ENCODE measurements around the gene BRF1. TPM values are rescaled to one million over a fixed set of nuclear protein-coding genes. Genes with fewer than 3 reads are reported as not detected.
A peak's percentile ranks its signal among the peaks of the same experiment; 100 is the strongest.

Gene BRF1
- total and polyA plus RNA-seq, 2 of the 13 experiments (the other 11 are each of a cell fraction or from before 2014, with no cell fraction given) = 5.1 to 11.0 TPM

DNA sequence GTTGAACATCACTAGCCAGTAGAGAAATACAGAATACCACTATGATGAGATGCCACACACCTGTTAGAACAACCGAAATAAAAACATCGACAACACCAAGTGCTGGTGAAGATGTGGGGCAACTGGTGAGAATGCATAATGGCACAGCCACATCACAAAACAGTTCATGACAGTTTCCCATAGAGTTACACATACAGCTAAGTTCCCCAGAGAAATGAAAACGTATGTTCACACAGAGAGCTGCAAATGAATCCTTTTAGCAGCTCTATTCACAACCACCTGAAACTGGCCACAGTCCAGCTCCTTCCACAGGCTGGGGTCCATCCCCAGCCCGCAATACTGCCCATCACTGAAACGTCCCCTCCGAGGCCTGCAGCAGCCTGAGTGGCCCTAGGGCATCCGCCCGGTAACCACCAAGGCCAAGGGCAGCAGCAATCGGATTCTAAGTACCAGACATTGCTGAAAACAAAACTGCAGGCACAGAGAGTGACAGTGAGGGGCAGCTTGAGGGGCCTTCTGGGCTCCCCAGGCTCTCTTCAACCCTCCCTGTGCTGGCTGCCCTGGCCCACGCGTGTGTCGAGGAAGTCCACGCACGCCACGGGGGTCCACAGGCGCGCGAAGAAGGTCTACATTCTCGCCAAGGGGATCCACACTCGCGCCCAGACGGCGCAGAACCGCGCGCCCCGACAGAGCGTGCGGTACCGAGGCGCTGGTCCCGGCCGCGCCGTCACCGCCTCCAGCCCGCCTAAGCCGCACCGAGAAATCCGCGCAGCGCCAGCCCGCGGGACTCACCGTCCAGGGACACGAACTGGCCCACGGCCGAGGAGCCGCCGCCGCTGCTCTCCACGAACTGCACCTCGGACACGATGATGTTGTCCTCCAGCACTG, 903 bp downstream of the BRF1 start (continued):
- TF ChIP-seq, protein P1, sequence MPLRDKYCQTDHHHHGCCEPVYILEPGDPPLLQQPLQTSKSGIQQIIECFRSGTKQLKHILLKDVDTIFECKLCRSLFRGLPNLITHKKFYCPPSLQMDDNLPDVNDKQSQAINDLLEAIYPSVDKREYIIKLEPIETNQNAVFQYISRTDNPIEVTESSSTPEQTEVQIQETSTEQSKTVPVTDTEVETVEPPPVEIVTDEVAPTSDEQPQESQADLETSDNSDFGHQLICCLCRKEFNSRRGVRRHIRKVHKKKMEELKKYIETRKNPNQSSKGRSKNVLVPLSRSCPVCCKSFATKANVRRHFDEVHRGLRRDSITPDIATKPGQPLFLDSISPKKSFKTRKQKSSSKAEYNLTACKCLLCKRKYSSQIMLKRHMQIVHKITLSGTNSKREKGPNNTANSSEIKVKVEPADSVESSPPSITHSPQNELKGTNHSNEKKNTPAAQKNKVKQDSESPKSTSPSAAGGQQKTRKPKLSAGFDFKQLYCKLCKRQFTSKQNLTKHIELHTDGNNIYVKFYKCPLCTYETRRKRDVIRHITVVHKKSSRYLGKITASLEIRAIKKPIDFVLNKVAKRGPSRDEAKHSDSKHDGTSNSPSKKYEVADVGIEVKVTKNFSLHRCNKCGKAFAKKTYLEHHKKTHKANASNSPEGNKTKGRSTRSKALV (CRISPR knock-in tag; IDR thresholded peaks at IDR 0.05) = peak; percentile 63; the same call in 1 of the 2 replicates
- TF ChIP-seq, protein P2, sequence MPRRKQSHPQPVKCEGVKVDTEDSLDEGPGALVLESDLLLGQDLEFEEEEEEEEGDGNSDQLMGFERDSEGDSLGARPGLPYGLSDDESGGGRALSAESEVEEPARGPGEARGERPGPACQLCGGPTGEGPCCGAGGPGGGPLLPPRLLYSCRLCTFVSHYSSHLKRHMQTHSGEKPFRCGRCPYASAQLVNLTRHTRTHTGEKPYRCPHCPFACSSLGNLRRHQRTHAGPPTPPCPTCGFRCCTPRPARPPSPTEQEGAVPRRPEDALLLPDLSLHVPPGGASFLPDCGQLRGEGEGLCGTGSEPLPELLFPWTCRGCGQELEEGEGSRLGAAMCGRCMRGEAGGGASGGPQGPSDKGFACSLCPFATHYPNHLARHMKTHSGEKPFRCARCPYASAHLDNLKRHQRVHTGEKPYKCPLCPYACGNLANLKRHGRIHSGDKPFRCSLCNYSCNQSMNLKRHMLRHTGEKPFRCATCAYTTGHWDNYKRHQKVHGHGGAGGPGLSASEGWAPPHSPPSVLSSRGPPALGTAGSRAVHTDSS (CRISPR knock-in tag; conservative IDR thresholded peaks at IDR 0.05) = no peak
- TF ChIP-seq, protein P3, sequence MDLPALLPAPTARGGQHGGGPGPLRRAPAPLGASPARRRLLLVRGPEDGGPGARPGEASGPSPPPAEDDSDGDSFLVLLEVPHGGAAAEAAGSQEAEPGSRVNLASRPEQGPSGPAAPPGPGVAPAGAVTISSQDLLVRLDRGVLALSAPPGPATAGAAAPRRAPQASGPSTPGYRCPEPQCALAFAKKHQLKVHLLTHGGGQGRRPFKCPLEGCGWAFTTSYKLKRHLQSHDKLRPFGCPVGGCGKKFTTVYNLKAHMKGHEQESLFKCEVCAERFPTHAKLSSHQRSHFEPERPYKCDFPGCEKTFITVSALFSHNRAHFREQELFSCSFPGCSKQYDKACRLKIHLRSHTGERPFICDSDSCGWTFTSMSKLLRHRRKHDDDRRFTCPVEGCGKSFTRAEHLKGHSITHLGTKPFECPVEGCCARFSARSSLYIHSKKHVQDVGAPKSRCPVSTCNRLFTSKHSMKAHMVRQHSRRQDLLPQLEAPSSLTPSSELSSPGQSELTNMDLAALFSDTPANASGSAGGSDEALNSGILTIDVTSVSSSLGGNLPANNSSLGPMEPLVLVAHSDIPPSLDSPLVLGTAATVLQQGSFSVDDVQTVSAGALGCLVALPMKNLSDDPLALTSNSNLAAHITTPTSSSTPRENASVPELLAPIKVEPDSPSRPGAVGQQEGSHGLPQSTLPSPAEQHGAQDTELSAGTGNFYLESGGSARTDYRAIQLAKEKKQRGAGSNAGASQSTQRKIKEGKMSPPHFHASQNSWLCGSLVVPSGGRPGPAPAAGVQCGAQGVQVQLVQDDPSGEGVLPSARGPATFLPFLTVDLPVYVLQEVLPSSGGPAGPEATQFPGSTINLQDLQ (CRISPR knock-in tag; IDR thresholded peaks at IDR 0.05) = no peak
- TF ChIP-seq ZNF224 (CRISPR knock-in tag; IDR thresholded peaks at IDR 0.05) (peak; percentile 55; the same call in 1 of the 2 replicates), FOSL2 (CRISPR knock-in tag; IDR thresholded peaks at IDR 0.05) (no peak), KDM2A (CRISPR knock-in tag; IDR thresholded peaks at IDR 0.05; ENCODE audit: borderline replicate concordance, low read depth) (peak; percentile 22; the same call in 1 of the 2 replicates), NR2F1 (CRISPR knock-in tag; IDR thresholded peaks at IDR 0.05) (no peak), ZNF296 (CRISPR knock-in tag; conservative IDR thresholded peaks at IDR 0.05) (0 out of 2 replicates have a peak, but pooled peaks have one; percentile 57), ZNF12 (CRISPR knock-in tag; IDR thresholded peaks at IDR 0.05) (no peak), ZNF577 (CRISPR knock-in tag; IDR thresholded peaks at IDR 0.05; ENCODE audit: borderline replicate concordance, low read depth) (no peak), BCL6 (CRISPR knock-in tag; IDR thresholded peaks at IDR 0.05) (no peak), CHCHD3 (CRISPR knock-in tag; IDR thresholded peaks at IDR 0.05) (no peak), HDAC1 (CRISPR knock-in tag; IDR thresholded peaks at IDR 0.05) (peak; percentile 41; the same call in 1 of the 2 replicates), ZNF782 (CRISPR knock-in tag; IDR thresholded peaks at IDR 0.05; ENCODE audit: borderline replicate concordance) (no peak)
- TF ChIP-seq, protein P4, sequence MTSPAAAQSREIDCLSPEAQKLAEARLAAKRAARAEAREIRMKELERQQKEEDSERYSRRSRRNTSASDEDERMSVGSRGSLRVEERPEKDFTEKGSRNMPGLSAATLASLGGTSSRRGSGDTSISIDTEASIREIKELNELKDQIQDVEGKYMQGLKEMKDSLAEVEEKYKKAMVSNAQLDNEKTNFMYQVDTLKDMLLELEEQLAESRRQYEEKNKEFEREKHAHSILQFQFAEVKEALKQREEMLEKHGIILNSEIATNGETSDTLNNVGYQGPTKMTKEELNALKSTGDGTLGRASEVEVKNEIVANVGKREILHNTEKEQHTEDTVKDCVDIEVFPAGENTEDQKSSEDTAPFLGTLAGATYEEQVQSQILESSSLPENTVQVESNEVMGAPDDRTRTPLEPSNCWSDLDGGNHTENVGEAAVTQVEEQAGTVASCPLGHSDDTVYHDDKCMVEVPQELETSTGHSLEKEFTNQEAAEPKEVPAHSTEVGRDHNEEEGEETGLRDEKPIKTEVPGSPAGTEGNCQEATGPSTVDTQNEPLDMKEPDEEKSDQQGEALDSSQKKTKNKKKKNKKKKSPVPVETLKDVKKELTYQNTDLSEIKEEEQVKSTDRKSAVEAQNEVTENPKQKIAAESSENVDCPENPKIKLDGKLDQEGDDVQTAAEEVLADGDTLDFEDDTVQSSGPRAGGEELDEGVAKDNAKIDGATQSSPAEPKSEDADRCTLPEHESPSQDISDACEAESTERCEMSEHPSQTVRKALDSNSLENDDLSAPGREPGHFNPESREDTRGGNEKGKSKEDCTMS (CRISPR knock-in tag; conservative IDR thresholded peaks at IDR 0.05) = no peak
- TF ChIP-seq, protein P5, sequence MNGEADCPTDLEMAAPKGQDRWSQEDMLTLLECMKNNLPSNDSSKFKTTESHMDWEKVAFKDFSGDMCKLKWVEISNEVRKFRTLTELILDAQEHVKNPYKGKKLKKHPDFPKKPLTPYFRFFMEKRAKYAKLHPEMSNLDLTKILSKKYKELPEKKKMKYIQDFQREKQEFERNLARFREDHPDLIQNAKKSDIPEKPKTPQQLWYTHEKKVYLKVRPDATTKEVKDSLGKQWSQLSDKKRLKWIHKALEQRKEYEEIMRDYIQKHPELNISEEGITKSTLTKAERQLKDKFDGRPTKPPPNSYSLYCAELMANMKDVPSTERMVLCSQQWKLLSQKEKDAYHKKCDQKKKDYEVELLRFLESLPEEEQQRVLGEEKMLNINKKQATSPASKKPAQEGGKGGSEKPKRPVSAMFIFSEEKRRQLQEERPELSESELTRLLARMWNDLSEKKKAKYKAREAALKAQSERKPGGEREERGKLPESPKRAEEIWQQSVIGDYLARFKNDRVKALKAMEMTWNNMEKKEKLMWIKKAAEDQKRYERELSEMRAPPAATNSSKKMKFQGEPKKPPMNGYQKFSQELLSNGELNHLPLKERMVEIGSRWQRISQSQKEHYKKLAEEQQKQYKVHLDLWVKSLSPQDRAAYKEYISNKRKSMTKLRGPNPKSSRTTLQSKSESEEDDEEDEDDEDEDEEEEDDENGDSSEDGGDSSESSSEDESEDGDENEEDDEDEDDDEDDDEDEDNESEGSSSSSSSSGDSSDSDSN (CRISPR knock-in tag; IDR thresholded peaks at IDR 0.05) = no peak

Data from HepG2 (cell line).